Frontal cortex (tissue), 4 donors: Measurements from ENCODE around the gene GPRC5C. TPM values are rescaled to one million over a fixed set of nuclear protein-coding genes. Genes with fewer than 3 reads are reported as not detected.
"Not testable (repeated sequence)": the region's sequence is repeated elsewhere in the genome, so short reads cannot be mapped to it uniquely, and the experiment has no call there.

ENCODE experiments used
- DNase-seq, 2 donors: peaks; one replicate each; pipeline ENCODE4 v3.0.0; 2012; ENCODE audit warnings: low spot score in 2 of 2
- FAIRE-seq: peaks from 2 replicates; lab custom pipeline; 2012; peaks lifted over from hg19 to GRCh38; lab: Jason Lieb, UNC
- total RNA-seq: library from RNA; depleted of rRNA; stranded (reverse); fragments of >200 nt; gene quantifications from one replicate; pipeline ENCODE4 v1.2.3, GENCODE V29; 2014
- donor health status: control.
- donor health status: control.
- donor health status: control.

The GPRC5C gene
- total RNA-seq, 1 donor from 2014 or later = 5.3 TPM

DNA sequence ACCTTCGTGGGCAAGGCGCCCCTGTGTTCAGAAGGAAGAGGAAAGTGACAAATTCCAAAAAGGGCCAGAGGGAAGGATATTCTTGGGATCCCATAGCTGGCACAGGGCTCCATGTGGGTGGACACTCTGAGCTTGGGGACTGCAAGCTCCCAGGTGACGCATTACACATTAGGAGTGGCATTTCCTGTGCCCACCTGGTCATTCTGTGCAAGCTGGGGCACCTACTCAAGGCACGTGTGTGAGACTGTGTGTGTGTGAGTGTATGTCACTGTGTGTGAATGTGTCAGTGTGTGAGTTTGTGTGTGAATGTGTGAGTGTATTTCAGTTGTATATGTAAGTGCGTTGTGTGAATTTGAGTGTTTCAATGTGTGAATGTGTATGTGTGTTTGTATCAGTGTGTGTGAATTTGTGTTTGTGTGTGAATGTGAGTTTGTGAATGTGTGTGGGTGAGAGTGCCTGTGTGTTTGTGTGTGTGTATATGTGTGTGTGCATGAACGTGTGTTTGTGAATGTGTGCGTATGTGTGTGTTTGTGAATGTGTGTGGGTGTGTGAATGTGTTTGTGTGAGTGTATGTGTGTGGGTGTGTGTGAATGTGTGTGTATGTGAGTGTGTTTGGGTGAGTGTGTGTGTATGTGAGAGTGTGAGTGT, 33.0 kb downstream of the GPRC5C start:
- no peak for FAIRE-seq
- no peak for DNase-seq

DNA sequence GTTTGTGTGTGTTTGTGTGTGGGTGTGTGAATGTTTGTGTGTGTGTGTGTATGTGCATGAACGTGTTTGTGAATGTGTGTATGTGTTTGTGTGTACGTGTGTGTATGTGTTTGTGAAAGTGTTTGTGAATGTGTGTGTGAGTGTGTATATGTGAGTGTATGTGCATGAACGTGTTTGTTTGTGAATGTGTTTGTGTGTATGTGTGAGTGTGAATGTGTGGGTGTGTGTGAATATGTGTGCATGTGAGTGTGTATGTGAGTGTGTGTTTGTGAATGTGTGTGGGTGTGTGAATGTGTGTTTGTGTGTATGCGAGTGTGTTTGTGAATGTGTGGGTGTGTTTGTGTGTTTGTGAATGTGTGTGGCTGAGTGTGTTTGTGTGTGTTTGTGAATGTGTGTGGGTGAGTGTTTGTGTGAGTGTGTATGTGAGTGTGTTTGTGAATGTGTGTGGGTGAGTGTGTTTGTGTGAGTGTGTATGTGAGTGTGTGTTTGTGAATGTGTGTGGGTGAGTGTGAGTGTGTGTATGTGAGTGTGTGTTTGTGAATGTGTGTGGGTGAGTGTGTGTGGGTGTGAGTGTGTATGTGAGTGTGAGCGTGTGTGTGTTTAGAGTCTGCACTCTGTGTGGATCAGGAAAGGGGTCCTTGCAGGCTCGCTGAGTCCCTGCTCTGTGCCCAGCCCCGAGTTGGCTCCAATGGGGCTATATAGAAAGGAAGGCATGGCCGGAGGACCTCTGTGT, 33.7 kb downstream of the GPRC5C start:
- FAIRE-seq (no peak), DNase-seq (no peak)

GRCh38 chr17:74466111-74466827, 34.4 kb downstream of the GPRC5C start, which contains the start of gene CD300A:
CD300A (plus strand) TSS chr17:74466634; CDS start chr17:74466704, 70 bp downstream.
- DNase-seq = no peak
- FAIRE-seq = no peak

- FAIRE-seq (no peak), DNase-seq (no peak)
Observed at GRCh38 chr17:74466828-74467184, 34.9 kb downstream of the GPRC5C start.

- DNase-seq = no peak
- no peak for FAIRE-seq
Observed at GRCh38 chr17:74467221-74467951, 35.5 kb downstream of the GPRC5C start.

DNA sequence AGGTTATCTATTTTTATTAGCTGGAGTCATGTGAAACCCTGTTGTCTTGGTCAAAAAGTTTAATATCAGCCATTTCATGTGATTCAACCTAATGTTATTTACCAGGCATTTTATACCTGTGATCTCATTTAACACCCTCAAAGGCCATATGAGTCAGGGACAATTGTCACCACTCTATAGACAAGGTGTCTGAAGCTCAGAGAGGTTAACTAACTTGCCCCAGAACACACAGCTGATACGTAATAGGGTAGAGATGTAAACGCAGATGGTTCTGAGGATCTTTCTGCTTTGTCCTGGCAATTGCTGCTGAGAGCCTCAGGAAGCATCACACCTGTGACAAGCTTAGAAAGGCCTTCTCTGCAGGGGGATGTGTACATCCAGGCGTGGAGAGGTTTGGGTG, 39.5 kb downstream of the GPRC5C start:
- DNase-seq (no peak), FAIRE-seq (no peak)

DNA sequence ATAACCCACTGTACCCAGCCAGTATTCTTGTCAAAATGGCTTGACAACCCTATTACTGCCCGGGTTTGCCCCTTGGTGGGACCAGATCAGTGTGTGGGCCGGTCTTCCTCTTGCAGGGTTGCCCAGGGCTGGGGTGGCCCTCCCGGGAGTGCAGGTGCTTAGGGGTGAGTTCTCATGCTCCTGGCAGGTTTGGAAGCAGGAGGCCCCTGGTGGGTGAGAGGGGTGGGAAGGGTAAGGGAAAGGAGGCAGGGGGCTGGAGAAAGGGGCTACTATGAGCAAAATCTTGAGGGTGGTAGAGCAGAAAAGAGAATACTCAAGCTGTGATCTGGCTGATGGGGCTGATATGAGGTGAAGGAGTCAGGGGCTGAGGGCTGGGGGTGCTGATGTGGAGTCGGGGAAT, 41.0 kb downstream of the GPRC5C start:
- no peak for FAIRE-seq
- DNase-seq = no peak

GRCh38 chr17:74473294-74473693, 41.4 kb downstream of the GPRC5C start:
- no peak for FAIRE-seq
- DNase-seq = no peak

GRCh38 chr17:74474043-74474792, 42.3 kb downstream of the GPRC5C start:
- no peak for DNase-seq
- FAIRE-seq = no peak

- DNase-seq (no peak), FAIRE-seq (no peak)
Observed at GRCh38 chr17:74475189-74475588, 43.3 kb downstream of the GPRC5C start.

- no peak for FAIRE-seq
- DNase-seq = no peak
Observed at GRCh38 chr17:74477411-74477810, 45.5 kb downstream of the GPRC5C start.

- no peak for DNase-seq
- no peak for FAIRE-seq
Observed at GRCh38 chr17:74478420-74479100, 46.7 kb downstream of the GPRC5C start.

DNA sequence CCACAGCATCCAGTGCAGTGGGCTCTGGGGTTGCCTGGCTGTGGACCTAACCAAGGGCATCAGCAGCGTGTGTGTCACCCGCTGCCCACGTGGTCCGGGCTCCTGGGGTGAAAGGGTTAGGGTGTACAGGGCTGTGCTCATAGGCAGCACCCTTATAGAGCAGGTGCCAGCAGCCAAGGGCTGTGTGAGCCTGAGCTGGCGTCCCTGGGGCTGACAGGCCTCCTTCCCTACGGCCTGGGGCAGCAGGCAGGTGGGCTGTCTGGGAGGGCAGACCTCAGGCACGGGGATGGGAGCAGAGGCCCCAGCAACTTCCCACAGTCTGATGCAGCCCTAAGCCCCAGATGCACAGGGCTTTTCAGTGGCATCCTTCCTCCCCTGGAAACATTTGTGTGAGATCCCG, 48.4 kb downstream of the GPRC5C start:
- DNase-seq (no peak), FAIRE-seq (no peak)

GRCh38 chr17:74481621-74482020, 49.7 kb downstream of the GPRC5C start:
- DNase-seq = no peak

DNA sequence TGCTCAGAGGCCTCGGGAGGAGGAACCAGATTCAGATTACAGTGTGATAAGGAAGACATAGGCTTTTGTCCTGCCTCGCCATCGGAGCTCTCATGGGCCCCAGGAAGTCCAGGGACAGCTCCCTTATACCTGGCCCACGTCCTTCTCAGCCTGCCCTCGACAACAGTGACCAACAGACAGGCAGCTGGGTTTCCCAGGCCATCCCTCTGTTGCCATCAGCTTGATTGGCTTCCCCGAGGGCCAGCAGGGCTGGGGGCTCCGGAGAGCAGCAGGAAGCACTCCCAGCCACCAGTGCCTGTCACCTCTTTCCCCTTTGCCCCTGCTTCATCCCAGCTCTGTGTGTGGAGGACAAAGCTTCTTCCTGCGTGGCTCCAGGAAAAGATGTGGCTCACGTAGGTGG, 52.2 kb downstream of the GPRC5C start:
- FAIRE-seq (no peak), DNase-seq (no peak)

More at GRCh38 chr17:74481621-74482020, 49.7 kb downstream of the GPRC5C start:
- no peak for FAIRE-seq

GRCh38 chr17:74485022-74485743, 53.3 kb downstream of the GPRC5C start:
- FAIRE-seq (no peak), DNase-seq (no peak)

DNA sequence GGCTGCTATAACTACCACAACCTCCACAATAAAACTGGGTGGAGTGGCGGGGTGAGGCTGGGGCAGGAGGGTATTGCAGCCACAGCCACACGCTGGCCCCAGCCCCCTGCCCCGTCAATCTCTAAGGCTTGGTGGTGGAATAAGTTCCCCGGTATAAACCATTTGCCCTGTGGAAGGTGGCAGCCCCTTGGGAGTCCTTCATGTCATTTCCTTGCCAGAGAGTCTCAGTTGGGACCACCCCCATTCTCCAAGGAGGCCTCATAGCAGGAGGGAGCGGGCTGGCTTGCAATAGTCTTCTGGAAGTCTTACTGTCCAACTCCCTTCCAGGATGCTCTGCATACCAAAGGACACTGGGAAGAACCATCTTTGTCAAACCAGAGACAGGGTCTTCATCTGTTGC, 54.0 kb downstream of the GPRC5C start:
- DNase-seq (no peak), FAIRE-seq (no peak)

- FAIRE-seq, DNase-seq: not testable (repeated sequence)
Observed at GRCh38 chr17:74488276-74488675, 56.4 kb downstream of the GPRC5C start.
